OCI-LY1 (cell line): Measurements from ENCODE around the gene NAV2.

ENCODE experiments used
- H2AFZ ChIP-seq: fragments of 200-600 bp; sonication (generic), shearing (Covaris generic); 2 replicates; pipeline ENCODE4 v1.6.0; 2014; ENCODE audit warnings: antibody characterized with exemption, mild to moderate bottlenecking, low read length
- H3F3A ChIP-seq: fragments of 200-600 bp; sonication (generic), shearing (Covaris generic); 2 replicates; pipeline ENCODE4 v1.6.0; 2014; ENCODE audit warnings: mild to moderate bottlenecking, antibody characterized with exemption, low read length, moderate library complexity; ENCODE audit not compliant: insufficient read depth
- H3K27ac ChIP-seq: fragments of 200-600 bp; sonication (generic); 2 replicates; pipeline ENCODE4 v1.5.1; 2014; ENCODE audit warnings: low read length, mixed run types, mild to moderate bottlenecking, low read depth; ENCODE audit not compliant: poor library complexity, severe bottlenecking
- H3K27me3 ChIP-seq: fragments of 200-600 bp; sonication (generic); 2 replicates; pipeline ENCODE4 v1.6.0; 2014; ENCODE audit warnings: antibody characterized with exemption, mild to moderate bottlenecking, low read length, moderate library complexity; ENCODE audit not compliant: insufficient read depth
- H3K36me3 ChIP-seq: fragments of 200-600 bp; sonication (generic); 2 replicates; pipeline ENCODE4 v1.6.1; 2014; ENCODE audit warnings: mild to moderate bottlenecking, antibody characterized with exemption, low read length, moderate library complexity, mixed read lengths; ENCODE audit not compliant: insufficient read depth
- H3K4me1 ChIP-seq: fragments of 200-600 bp; sonication (generic); 2 replicates; pipeline ENCODE4 v1.5.1; 2014; ENCODE audit warnings: mild to moderate bottlenecking, low read length, moderate library complexity; ENCODE audit not compliant: insufficient read depth, severe bottlenecking
- H3K4me2 ChIP-seq: fragments of 200-600 bp; sonication (generic), shearing (Covaris generic); 2 replicates; pipeline ENCODE4 v1.6.1; 2014; ENCODE audit warnings: low read length
- H3K4me3 ChIP-seq: fragments of 200-600 bp; sonication (generic); 2 replicates; pipeline ENCODE4 v1.5.1; 2014; ENCODE audit warnings: low read length, low read depth, mild to moderate bottlenecking, mixed read lengths; ENCODE audit not compliant: poor library complexity, severe bottlenecking
- H3K79me2 ChIP-seq: fragments of 200-600 bp; shearing (Covaris generic); 2 replicates; pipeline ENCODE4 v1.6.1; 2016; ENCODE audit warnings: mixed run types, low read length, mixed read lengths; ENCODE audit not compliant: insufficient read depth
- H3K9ac ChIP-seq: fragments of 200-600 bp; sonication (generic), shearing (Covaris generic); 2 replicates; pipeline ENCODE4 v1.6.1; 2014; ENCODE audit warnings: mild to moderate bottlenecking, low read length, mixed read lengths
- H3K9me2 ChIP-seq: fragments of 200-600 bp; sonication (generic), shearing (Covaris generic); 2 replicates; pipeline ENCODE4 v1.6.1; 2014; ENCODE audit warnings: low read depth, mild to moderate bottlenecking, low read length, mixed read lengths
- H3K9me3 ChIP-seq: fragments of 200-600 bp; shearing (Covaris generic); 2 replicates; pipeline ENCODE4 v1.6.1; 2014; ENCODE audit warnings: low read length, mixed read lengths
- H4K20me1 ChIP-seq: fragments of 200-600 bp; sonication (generic), shearing (Covaris generic); 2 replicates; pipeline ENCODE4 v1.6.0; 2016; ENCODE audit warnings: mild to moderate bottlenecking, low read length; ENCODE audit not compliant: insufficient read depth
- CTCF ChIP-seq: fragments of 200-600 bp; sonication (generic), shearing (Covaris generic); IDR thresholded peaks from 2 replicates; pipeline ENCODE4 v1.5.1; 2017; ENCODE audit warnings: mild to moderate bottlenecking, antibody characterized with exemption, low read length, moderate library complexity, mixed read lengths
- EZH2 ChIP-seq: fragments of 200-600 bp; sonication (generic), shearing (Covaris generic); IDR thresholded peaks from 2 replicates; pipeline ENCODE4 v1.8.0; 2017; ENCODE audit warnings: borderline replicate concordance, mixed run types, mild to moderate bottlenecking, antibody characterized with exemption, low read length, moderate library complexity, mixed read lengths

NAV2 gene

GRCh38 chr11:19713196-19714021 lies 772 bp downstream of the NAV2 start:
- H2AFZ ChIP-seq, result no peak overlapping the region
- H4K20me1 ChIP-seq, result no peaks in the 10 kb centered on the region
- no peak overlapping the region for H3K27ac ChIP-seq
- H3K79me2 ChIP-seq, result no peaks in the 10 kb centered on the region
- H3K4me1 ChIP-seq, result no peaks in the 10 kb centered on the region
- no peaks in the 10 kb centered on the region for H3F3A ChIP-seq
- H3K9ac ChIP-seq, result no peak overlapping the region
- no peak overlapping the region for H3K4me3 ChIP-seq
- no peak overlapping the region for H3K4me2 ChIP-seq
- H3K9me2 ChIP-seq, result no peaks in the 10 kb centered on the region
- no peaks in the 10 kb centered on the region for H3K36me3 ChIP-seq
- H3K9me3 ChIP-seq, result no peaks in the 10 kb centered on the region
- no peaks in the 10 kb centered on the region; the same call in 1 of the 2 replicates for H3K27me3 ChIP-seq
- TF ChIP-seq EZH2, result no peak
- no peak for TF ChIP-seq CTCF

GRCh38 chr11:19714022-19714386 lies 1.4 kb downstream of the NAV2 start:
- no peak overlapping the region for H3K4me3 ChIP-seq
- TF ChIP-seq EZH2 (no peak), CTCF (no peak)
- H3K9me3 ChIP-seq, result no peaks in the 10 kb centered on the region
- no peak overlapping the region for H2AFZ ChIP-seq
- no peak overlapping the region for H3K9ac ChIP-seq
- no peaks in the 10 kb centered on the region for H3K36me3 ChIP-seq
- no peaks in the 10 kb centered on the region for H4K20me1 ChIP-seq
- no peak overlapping the region for H3K27ac ChIP-seq
- H3K27me3 ChIP-seq, result no peaks in the 10 kb centered on the region; the same call in 1 of the 2 replicates
- H3F3A ChIP-seq, result no peaks in the 10 kb centered on the region
- no peak overlapping the region for H3K4me2 ChIP-seq
- H3K4me1 ChIP-seq, result no peaks in the 10 kb centered on the region
- H3K79me2 ChIP-seq, result no peaks in the 10 kb centered on the region
- H3K9me2 ChIP-seq, result no peaks in the 10 kb centered on the region

GRCh38 chr11:19714387-19715363 lies 2.0 kb downstream of the NAV2 start:
- Histone ChIP-seq H2AFZ (no peak overlapping the region), H3K9me2 (no peaks in the 10 kb centered on the region), H3K4me1 (no peaks in the 10 kb centered on the region), H3K4me3 (no peak overlapping the region), H4K20me1 (no peaks in the 10 kb centered on the region), H3K27ac (no peak overlapping the region), H3F3A (no peaks in the 10 kb centered on the region), H3K9me3 (no peaks in the 10 kb centered on the region), H3K27me3 (no peaks in the 10 kb centered on the region; the same call in 1 of the 2 replicates), H3K4me2 (no peak overlapping the region), H3K36me3 (no peaks in the 10 kb centered on the region), H3K9ac (no peak overlapping the region), H3K79me2 (no peaks in the 10 kb centered on the region)
- TF ChIP-seq CTCF (no peak), EZH2 (no peak)
